Measurements from ENCODE around the gene HTRA2.

HTRA2 gene

GRCh38 chr2:74486141-74486540 is 43.6 kb upstream of the HTRA2 start:
- H3K9me3 Mint-ChIP-seq = no peaks in the 10 kb centered on the region
- TF ChIP-seq, protein P1, sequence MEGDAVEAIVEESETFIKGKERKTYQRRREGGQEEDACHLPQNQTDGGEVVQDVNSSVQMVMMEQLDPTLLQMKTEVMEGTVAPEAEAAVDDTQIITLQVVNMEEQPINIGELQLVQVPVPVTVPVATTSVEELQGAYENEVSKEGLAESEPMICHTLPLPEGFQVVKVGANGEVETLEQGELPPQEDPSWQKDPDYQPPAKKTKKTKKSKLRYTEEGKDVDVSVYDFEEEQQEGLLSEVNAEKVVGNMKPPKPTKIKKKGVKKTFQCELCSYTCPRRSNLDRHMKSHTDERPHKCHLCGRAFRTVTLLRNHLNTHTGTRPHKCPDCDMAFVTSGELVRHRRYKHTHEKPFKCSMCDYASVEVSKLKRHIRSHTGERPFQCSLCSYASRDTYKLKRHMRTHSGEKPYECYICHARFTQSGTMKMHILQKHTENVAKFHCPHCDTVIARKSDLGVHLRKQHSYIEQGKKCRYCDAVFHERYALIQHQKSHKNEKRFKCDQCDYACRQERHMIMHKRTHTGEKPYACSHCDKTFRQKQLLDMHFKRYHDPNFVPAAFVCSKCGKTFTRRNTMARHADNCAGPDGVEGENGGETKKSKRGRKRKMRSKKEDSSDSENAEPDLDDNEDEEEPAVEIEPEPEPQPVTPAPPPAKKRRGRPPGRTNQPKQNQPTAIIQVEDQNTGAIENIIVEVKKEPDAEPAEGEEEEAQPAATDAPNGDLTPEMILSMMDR (IDR thresholded peaks at IDR 0.05; ENCODE audit: unreplicated experiment in 3 of 3) = no peak
- no peaks in the 10 kb centered on the region for H3K27me3 Mint-ChIP-seq (ENCODE audit: low read depth)
- no peak overlapping the region for H3K4me3 Mint-ChIP-seq
- H3K27ac Mint-ChIP-seq = no peak overlapping the region
- H3K36me3 Mint-ChIP-seq (ENCODE audit: low read depth) = peaks cover 34% of the 10 kb centered on the region
- H3K4me1 Mint-ChIP-seq = peaks cover 11% of the 10 kb centered on the region

DNA sequence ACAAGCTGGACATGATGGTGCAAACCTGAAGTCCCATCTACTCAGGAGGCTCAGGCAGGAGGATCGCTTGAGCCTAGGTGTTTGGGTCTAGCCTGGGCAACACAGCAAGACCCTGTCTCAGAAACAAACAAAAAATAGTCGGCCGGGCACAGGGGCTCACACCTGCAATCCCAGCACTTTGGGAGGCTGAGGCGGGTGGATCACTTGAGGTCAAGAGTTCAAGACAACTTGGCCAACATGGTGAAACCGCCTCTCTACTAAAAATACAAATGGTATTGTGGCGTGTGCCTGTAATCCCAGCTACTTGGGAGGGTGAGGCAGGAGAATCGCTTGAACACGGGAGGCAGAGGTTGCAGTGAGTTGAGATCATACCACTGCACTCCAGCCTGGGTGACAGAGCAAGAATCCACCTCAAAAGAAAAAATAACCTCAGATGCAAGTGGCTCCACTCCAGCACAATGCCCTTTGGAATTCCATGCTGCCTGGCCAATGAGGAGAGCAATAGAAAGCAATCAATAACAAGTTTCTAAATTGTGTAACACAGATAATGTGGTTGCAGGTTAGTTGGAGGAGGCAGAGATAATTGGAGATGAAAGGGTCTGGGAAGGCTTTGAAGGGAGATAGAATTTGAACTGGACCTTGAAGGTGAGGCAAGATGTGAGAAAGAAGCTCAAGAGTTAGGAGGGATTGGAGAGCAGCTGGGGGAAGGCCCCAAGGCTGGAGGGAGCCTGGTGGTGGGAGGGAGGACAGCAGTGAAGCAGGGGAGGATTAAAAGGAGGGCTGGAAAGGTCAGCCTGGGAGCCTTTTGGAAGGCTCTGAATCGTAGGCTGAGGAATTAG is 40.9 kb upstream of the HTRA2 start:
- H3K9me3 Mint-ChIP-seq = no peaks in the 10 kb centered on the region
- TF ChIP-seq, protein P1 (IDR thresholded peaks at IDR 0.05; ENCODE audit: unreplicated experiment in 3 of 3) = no peak
- H3K4me1 Mint-ChIP-seq = no peaks in the 10 kb centered on the region
- no peak overlapping the region for H3K4me3 Mint-ChIP-seq
- peak overlapping the region in 1 of 3 experiments; percentile 1 for H3K27ac Mint-ChIP-seq
- H3K27me3 Mint-ChIP-seq (ENCODE audit: low read depth) = no peaks in the 10 kb centered on the region
- H3K36me3 Mint-ChIP-seq (ENCODE audit: low read depth) = peaks cover 51% of the 10 kb centered on the region

GRCh38 chr2:74489906-74490305 is 39.8 kb upstream of the HTRA2 start:
- Mint-ChIP-seq H3K27ac (no peak overlapping the region), H3K4me3 (no peak overlapping the region), H3K4me1 (no peaks in the 10 kb centered on the region), H3K27me3 (ENCODE audit: low read depth) (peaks cover 3% of the 10 kb centered on the region), H3K9me3 (no peaks in the 10 kb centered on the region), H3K36me3 (ENCODE audit: low read depth) (peaks cover 58% of the 10 kb centered on the region)
- TF ChIP-seq, protein P1 (IDR thresholded peaks at IDR 0.05; ENCODE audit: unreplicated experiment in 3 of 3) = no peak

- Mint-ChIP-seq H3K9me3 (no peaks in the 10 kb centered on the region), H3K27ac (no peak overlapping the region), H3K4me3 (no peak overlapping the region), H3K4me1 (no peaks in the 10 kb centered on the region), H3K27me3 (ENCODE audit: low read depth) (peaks cover 23% of the 10 kb centered on the region), H3K36me3 (ENCODE audit: low read depth) (peaks cover 61% of the 10 kb centered on the region)
- TF ChIP-seq, protein P1 (IDR thresholded peaks at IDR 0.05; ENCODE audit: unreplicated experiment in 3 of 3) = no peak
These were observed 37.8 kb upstream of the HTRA2 start for GRCh38 chr2:74491648-74492544.

DNA sequence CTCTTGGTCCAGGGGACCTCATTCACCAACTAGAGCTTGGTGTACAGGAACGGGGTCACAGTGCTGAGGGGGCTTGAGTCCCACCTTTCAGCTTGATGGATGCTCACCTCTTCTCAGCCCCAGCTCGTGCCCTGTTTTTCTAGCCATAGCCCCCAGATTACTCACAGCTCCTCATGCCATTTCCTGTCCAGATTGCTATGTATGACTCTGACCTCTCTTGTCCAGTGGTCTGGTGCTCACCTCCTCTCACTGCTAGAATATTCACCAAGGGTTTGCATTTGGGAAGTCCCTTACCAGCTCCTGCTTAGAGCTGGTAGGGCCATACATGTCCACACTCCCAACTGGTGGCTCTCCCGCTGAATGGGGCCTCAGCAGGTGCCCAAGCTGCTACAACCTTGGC is 36.2 kb upstream of the HTRA2 start:
- TF ChIP-seq, protein P1 (IDR thresholded peaks at IDR 0.05; ENCODE audit: unreplicated experiment in 3 of 3) = no peak
- Mint-ChIP-seq H3K4me1 (peaks cover 5% of the 10 kb centered on the region), H3K27me3 (ENCODE audit: low read depth) (peaks cover 39% of the 10 kb centered on the region), H3K36me3 (ENCODE audit: low read depth) (peaks cover 60% of the 10 kb centered on the region), H3K27ac (no peak overlapping the region), H3K9me3 (no peaks in the 10 kb centered on the region), H3K4me3 (no peak overlapping the region)
